ENCODE data around the gene KEL.

GRCh38 chr7:142901426-142902259 is 60.5 kb downstream of the KEL start:
- TF ChIP-seq CTCF (IDR thresholded peaks at IDR 0.05; ENCODE audit: poor library complexity) (no peak), EZH2 (IDR thresholded peaks at IDR 0.05; ENCODE audit: borderline replicate concordance) (no peak), EZH2phosphoT487 (IDR thresholded peaks at IDR 0.05; ENCODE audit: low read depth, severe bottlenecking, unreplicated experiment) (no peak)
